ENCODE results near the gene INPP5D. TPM values are rescaled to one million over a fixed set of nuclear protein-coding genes. Genes with fewer than 3 reads are reported as not detected.
A peak's percentile ranks its signal among the peaks of the same experiment; 100 is the strongest.

Gene INPP5D
- total and polyA plus RNA-seq, 2 of the 13 experiments (the other 11 are each of a cell fraction or from before 2014, with no cell fraction given): 16.7 to 18.0 TPM

- TF ChIP-seq JARID2 (CRISPR knock-in tag; IDR thresholded peaks at IDR 0.05; ENCODE audit: insufficient replicate concordance) (no peak), RFX1 (IDR thresholded peaks at IDR 0.05) (no peak), SRSF1 (optimal IDR thresholded peaks at IDR 0.05; ENCODE audit: low read depth, low read length) (no peak), ZNF644 (CRISPR knock-in tag; IDR thresholded peaks at IDR 0.05; ENCODE audit: low read depth) (no peak), ISX (CRISPR knock-in tag; conservative IDR thresholded peaks at IDR 0.05) (no peak), DMAP1 (CRISPR knock-in tag; IDR thresholded peaks at IDR 0.05) (0 out of 2 replicates have a peak, but pooled peaks have one; percentile 54), MEIS2 (CRISPR knock-in tag; IDR thresholded peaks at IDR 0.05) (peak; percentile 43; the same call in 1 of the 2 replicates), STAT5B (CRISPR knock-in tag; IDR thresholded peaks at IDR 0.05) (no peak), ZNF746 (CRISPR knock-in tag; IDR thresholded peaks at IDR 0.05) (no peak), ZKSCAN1 (IDR thresholded peaks at IDR 0.05; ENCODE audit: low read length) (no peak), ZNF703 (CRISPR knock-in tag; IDR thresholded peaks at IDR 0.05; ENCODE audit: borderline replicate concordance) (no peak), THYN1 (CRISPR knock-in tag; IDR thresholded peaks at IDR 0.05; ENCODE audit: borderline replicate concordance, low read depth) (no peak), ZNF10 (CRISPR knock-in tag; IDR thresholded peaks at IDR 0.05; ENCODE audit: borderline replicate concordance, low read depth) (no peak), ZIK1 (CRISPR knock-in tag; IDR thresholded peaks at IDR 0.05; ENCODE audit: borderline replicate concordance, low read depth) (no peak), JUND (CRISPR knock-in tag; IDR thresholded peaks at IDR 0.05) (peak; percentile 15; the same call in 1 of the 2 replicates), XBP1 (CRISPR knock-in tag; IDR thresholded peaks at IDR 0.05) (no peak), GTF3A (CRISPR knock-in tag; conservative IDR thresholded peaks at IDR 0.05) (no peak)
- TF ChIP-seq, protein P1, sequence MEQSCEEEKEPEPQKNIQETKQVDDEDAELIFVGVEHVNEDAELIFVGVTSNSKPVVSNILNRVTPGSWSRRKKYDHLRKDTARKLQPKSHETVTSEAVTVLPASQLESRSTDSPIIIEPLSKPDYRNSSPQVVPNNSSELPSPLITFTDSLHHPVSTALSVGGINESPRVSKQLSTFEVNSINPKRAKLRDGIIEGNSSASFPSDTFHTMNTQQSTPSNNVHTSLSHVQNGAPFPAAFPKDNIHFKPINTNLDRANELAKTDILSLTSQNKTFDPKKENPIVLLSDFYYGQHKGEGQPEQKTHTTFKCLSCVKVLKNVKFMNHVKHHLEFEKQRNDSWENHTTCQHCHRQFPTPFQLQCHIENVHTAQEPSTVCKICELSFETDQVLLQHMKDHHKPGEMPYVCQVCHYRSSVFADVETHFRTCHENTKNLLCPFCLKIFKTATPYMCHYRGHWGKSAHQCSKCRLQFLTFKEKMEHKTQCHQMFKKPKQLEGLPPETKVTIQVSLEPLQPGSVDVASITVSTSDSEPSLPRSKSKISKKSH (CRISPR knock-in tag; IDR thresholded peaks at IDR 0.05; ENCODE audit: borderline replicate concordance): no peak; the same call in 1 of the 2 replicates
- TF ChIP-seq, protein P2, sequence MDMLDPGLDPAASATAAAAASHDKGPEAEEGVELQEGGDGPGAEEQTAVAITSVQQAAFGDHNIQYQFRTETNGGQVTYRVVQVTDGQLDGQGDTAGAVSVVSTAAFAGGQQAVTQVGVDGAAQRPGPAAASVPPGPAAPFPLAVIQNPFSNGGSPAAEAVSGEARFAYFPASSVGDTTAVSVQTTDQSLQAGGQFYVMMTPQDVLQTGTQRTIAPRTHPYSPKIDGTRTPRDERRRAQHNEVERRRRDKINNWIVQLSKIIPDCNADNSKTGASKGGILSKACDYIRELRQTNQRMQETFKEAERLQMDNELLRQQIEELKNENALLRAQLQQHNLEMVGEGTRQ (IDR thresholded peaks at IDR 0.05; ENCODE audit: low read depth, low read length): no peak
- TF ChIP-seq, protein P2 (CRISPR knock-in tag; IDR thresholded peaks at IDR 0.05; ENCODE audit: borderline replicate concordance): no peak
- TF ChIP-seq, protein P3, sequence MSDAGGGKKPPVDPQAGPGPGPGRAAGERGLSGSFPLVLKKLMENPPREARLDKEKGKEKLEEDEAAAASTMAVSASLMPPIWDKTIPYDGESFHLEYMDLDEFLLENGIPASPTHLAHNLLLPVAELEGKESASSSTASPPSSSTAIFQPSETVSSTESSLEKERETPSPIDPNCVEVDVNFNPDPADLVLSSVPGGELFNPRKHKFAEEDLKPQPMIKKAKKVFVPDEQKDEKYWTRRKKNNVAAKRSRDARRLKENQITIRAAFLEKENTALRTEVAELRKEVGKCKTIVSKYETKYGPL (CRISPR knock-in tag; IDR thresholded peaks at IDR 0.05): no peak
- TF ChIP-seq, protein P4, sequence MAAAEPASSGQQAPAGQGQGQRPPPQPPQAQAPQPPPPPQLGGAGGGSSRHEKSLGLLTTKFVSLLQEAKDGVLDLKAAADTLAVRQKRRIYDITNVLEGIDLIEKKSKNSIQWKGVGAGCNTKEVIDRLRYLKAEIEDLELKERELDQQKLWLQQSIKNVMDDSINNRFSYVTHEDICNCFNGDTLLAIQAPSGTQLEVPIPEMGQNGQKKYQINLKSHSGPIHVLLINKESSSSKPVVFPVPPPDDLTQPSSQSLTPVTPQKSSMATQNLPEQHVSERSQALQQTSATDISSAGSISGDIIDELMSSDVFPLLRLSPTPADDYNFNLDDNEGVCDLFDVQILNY (CRISPR knock-in tag; conservative IDR thresholded peaks at IDR 0.05): no peak
- TF ChIP-seq, protein P5, sequence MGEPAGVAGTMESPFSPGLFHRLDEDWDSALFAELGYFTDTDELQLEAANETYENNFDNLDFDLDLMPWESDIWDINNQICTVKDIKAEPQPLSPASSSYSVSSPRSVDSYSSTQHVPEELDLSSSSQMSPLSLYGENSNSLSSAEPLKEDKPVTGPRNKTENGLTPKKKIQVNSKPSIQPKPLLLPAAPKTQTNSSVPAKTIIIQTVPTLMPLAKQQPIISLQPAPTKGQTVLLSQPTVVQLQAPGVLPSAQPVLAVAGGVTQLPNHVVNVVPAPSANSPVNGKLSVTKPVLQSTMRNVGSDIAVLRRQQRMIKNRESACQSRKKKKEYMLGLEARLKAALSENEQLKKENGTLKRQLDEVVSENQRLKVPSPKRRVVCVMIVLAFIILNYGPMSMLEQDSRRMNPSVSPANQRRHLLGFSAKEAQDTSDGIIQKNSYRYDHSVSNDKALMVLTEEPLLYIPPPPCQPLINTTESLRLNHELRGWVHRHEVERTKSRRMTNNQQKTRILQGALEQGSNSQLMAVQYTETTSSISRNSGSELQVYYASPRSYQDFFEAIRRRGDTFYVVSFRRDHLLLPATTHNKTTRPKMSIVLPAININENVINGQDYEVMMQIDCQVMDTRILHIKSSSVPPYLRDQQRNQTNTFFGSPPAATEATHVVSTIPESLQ (CRISPR knock-in tag; conservative IDR thresholded peaks at IDR 0.05): no peak
- TF ChIP-seq, protein P6, sequence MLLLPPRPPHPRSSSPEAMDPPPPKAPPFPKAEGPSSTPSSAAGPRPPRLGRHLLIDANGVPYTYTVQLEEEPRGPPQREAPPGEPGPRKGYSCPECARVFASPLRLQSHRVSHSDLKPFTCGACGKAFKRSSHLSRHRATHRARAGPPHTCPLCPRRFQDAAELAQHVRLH (CRISPR knock-in tag; IDR thresholded peaks at IDR 0.05; ENCODE audit: borderline replicate concordance, low read depth): 0 out of 2 replicates have a peak, but pooled peaks have one; percentile 4
These were observed 398 bp downstream of the INPP5D start (continued) for GRCh38 chr2:233060501-233060979.
